ENCODE results near the gene ATP6V0C.

Gene ATP6V0C

GRCh38 chr16:2527784-2528100, 14.0 kb downstream of the ATP6V0C start:
- no CpG with 5 or more reads among the region's 24 CpGs for WGBS (ENCODE audit: extremely low coverage, insufficient coverage, insufficient read length)
- DNase-seq: no peak

GRCh38 chr16:2528161-2529060, 14.7 kb downstream of the ATP6V0C start:
- Histone ChIP-seq H4K91ac (ENCODE audit: low read depth, low read length) (no peak overlapping the region), H3K27ac (ENCODE audit: low read depth, low read length) (no peak overlapping the region), H2BK12ac (ENCODE audit: low read length) (no peak overlapping the region), H2AK5ac (ENCODE audit: low read length) (no peak overlapping the region), H3K4me1 (ENCODE audit: control insufficient read depth in 1 of 2, insufficient read depth in 2 of 2, low read length in 2 of 2) (peaks cover 5 to 9% of the 10 kb centered on the region in 2 experiments), H3K9ac (ENCODE audit: low read length) (no peak overlapping the region), H3K27me3 (ENCODE audit: insufficient read depth, low read length) (no peaks in the 10 kb centered on the region), H3K9me3 (ENCODE audit: insufficient read depth, low read depth, low read length) (no peaks in the 10 kb centered on the region), H2AFZ (ENCODE audit: insufficient read depth, low read length, poor library complexity) (no peak overlapping the region), H3K4ac (ENCODE audit: low read depth, low read length) (no peak overlapping the region), H3K79me1 (ENCODE audit: low read length) (peaks cover 12% of the 10 kb centered on the region), H3K79me2 (ENCODE audit: control insufficient read depth, insufficient read depth, low read length, poor library complexity) (peaks cover 3% of the 10 kb centered on the region), H4K8ac (ENCODE audit: low read depth, low read length) (no peak overlapping the region), H3K36me3 (ENCODE audit: control insufficient read depth in 1 of 2, insufficient read depth in 2 of 2, low read length in 2 of 2) (peaks cover 59 to 63% of the 10 kb centered on the region in 2 experiments), H3K4me3 (ENCODE audit: low read depth, low read length) (no peak overlapping the region), H3K14ac (ENCODE audit: low read length) (no peak overlapping the region), H4K12ac (ENCODE audit: low read depth, low read length) (no peak overlapping the region), H3K18ac (ENCODE audit: low read length) (no peak overlapping the region), H3K4me2 (ENCODE audit: low read length) (no peak overlapping the region), H3K23ac (ENCODE audit: low read length) (no peak overlapping the region), H2BK5ac (ENCODE audit: low read depth, low read length, poor library complexity) (no peak overlapping the region), H2BK120ac (ENCODE audit: insufficient read depth, low read length, poor library complexity) (no peak overlapping the region)
- no CpG with 5 or more reads among the region's 36 CpGs for WGBS (ENCODE audit: extremely low coverage, insufficient coverage, insufficient read length)
- no peak for DNase-seq

More at GRCh38 chr16:2527784-2528100, 14.0 kb downstream of the ATP6V0C start:
- H3K36me3 ChIP-seq (ENCODE audit: control insufficient read depth in 1 of 2, insufficient read depth in 2 of 2, low read length in 2 of 2): peaks cover 64 to 67% of the 10 kb centered on the region in 2 experiments
- no peak overlapping the region for H3K23ac ChIP-seq (ENCODE audit: low read length)
- H3K4me3 ChIP-seq (ENCODE audit: low read depth, low read length): no peak overlapping the region
- H3K9ac ChIP-seq (ENCODE audit: low read length): no peak overlapping the region
- no peak overlapping the region for H4K12ac ChIP-seq (ENCODE audit: low read depth, low read length)
- no peak overlapping the region for H3K14ac ChIP-seq (ENCODE audit: low read length)
- no peak overlapping the region for H2BK5ac ChIP-seq (ENCODE audit: low read depth, low read length, poor library complexity)
- no peak overlapping the region for H2BK12ac ChIP-seq (ENCODE audit: low read length)
- no peak overlapping the region for H3K4me2 ChIP-seq (ENCODE audit: low read length)
- H3K79me1 ChIP-seq (ENCODE audit: low read length): peaks cover 11% of the 10 kb centered on the region
- no peak overlapping the region for H3K18ac ChIP-seq (ENCODE audit: low read length)
- H4K91ac ChIP-seq (ENCODE audit: low read depth, low read length): no peak overlapping the region
- H3K27ac ChIP-seq (ENCODE audit: low read depth, low read length): no peak overlapping the region
- H4K8ac ChIP-seq (ENCODE audit: low read depth, low read length): no peak overlapping the region
- H3K4ac ChIP-seq (ENCODE audit: low read depth, low read length): no peak overlapping the region
- no peak overlapping the region for H2BK120ac ChIP-seq (ENCODE audit: insufficient read depth, low read length, poor library complexity)
- H2AFZ ChIP-seq (ENCODE audit: insufficient read depth, low read length, poor library complexity): no peak overlapping the region
- peaks cover 4 to 7% of the 10 kb centered on the region in 2 experiments for H3K4me1 ChIP-seq (ENCODE audit: control insufficient read depth in 1 of 2, insufficient read depth in 2 of 2, low read length in 2 of 2)
- no peaks in the 10 kb centered on the region for H3K9me3 ChIP-seq (ENCODE audit: insufficient read depth, low read depth, low read length)
- peaks cover 3% of the 10 kb centered on the region for H3K79me2 ChIP-seq (ENCODE audit: control insufficient read depth, insufficient read depth, low read length, poor library complexity)
- H3K27me3 ChIP-seq (ENCODE audit: insufficient read depth, low read length): no peaks in the 10 kb centered on the region
- H2AK5ac ChIP-seq (ENCODE audit: low read length): no peak overlapping the region

GRCh38 chr16:2529061-2529931, 15.5 kb downstream of the ATP6V0C start:
- Histone ChIP-seq H2BK12ac (ENCODE audit: low read length) (no peak overlapping the region), H2BK5ac (ENCODE audit: low read depth, low read length, poor library complexity) (no peak overlapping the region), H3K9ac (ENCODE audit: low read length) (no peak overlapping the region), H3K4me1 (ENCODE audit: control insufficient read depth in 1 of 2, insufficient read depth in 2 of 2, low read length in 2 of 2) (peaks cover 5 to 9% of the 10 kb centered on the region in 2 experiments), H3K9me3 (ENCODE audit: insufficient read depth, low read depth, low read length) (no peaks in the 10 kb centered on the region), H3K18ac (ENCODE audit: low read length) (no peak overlapping the region), H3K79me1 (ENCODE audit: low read length) (peaks cover 12% of the 10 kb centered on the region), H2BK120ac (ENCODE audit: insufficient read depth, low read length, poor library complexity) (no peak overlapping the region), H3K36me3 (ENCODE audit: control insufficient read depth in 1 of 2, insufficient read depth in 2 of 2, low read length in 2 of 2) (peaks cover 53 to 54% of the 10 kb centered on the region in 2 experiments), H4K8ac (ENCODE audit: low read depth, low read length) (no peak overlapping the region), H3K14ac (ENCODE audit: low read length) (no peak overlapping the region), H2AK5ac (ENCODE audit: low read length) (no peak overlapping the region), H3K4ac (ENCODE audit: low read depth, low read length) (no peak overlapping the region), H3K4me2 (ENCODE audit: low read length) (no peak overlapping the region), H2AFZ (ENCODE audit: insufficient read depth, low read length, poor library complexity) (no peak overlapping the region), H3K23ac (ENCODE audit: low read length) (no peak overlapping the region), H4K12ac (ENCODE audit: low read depth, low read length) (no peak overlapping the region), H3K27me3 (ENCODE audit: insufficient read depth, low read length) (no peaks in the 10 kb centered on the region), H4K91ac (ENCODE audit: low read depth, low read length) (no peak overlapping the region), H3K4me3 (ENCODE audit: low read depth, low read length) (no peak overlapping the region), H3K27ac (ENCODE audit: low read depth, low read length) (no peak overlapping the region), H3K79me2 (ENCODE audit: control insufficient read depth, insufficient read depth, low read length, poor library complexity) (peaks cover 3% of the 10 kb centered on the region)
- no CpG with 5 or more reads among the region's 32 CpGs for WGBS (ENCODE audit: extremely low coverage, insufficient coverage, insufficient read length)
- no peak for DNase-seq

GRCh38 chr16:2529961-2530628, 16.3 kb downstream of the ATP6V0C start:
- Histone ChIP-seq H3K79me1 (ENCODE audit: low read length) (peaks cover 12% of the 10 kb centered on the region), H3K18ac (ENCODE audit: low read length) (no peak overlapping the region), H3K4me1 (ENCODE audit: control insufficient read depth in 1 of 2, insufficient read depth in 2 of 2, low read length in 2 of 2) (peaks cover 5 to 9% of the 10 kb centered on the region in 2 experiments), H3K4ac (ENCODE audit: low read depth, low read length) (no peak overlapping the region), H3K9ac (ENCODE audit: low read length) (no peak overlapping the region), H3K4me2 (ENCODE audit: low read length) (no peak overlapping the region), H2AK5ac (ENCODE audit: low read length) (no peak overlapping the region), H4K8ac (ENCODE audit: low read depth, low read length) (no peak overlapping the region), H2BK12ac (ENCODE audit: low read length) (no peak overlapping the region), H2AFZ (ENCODE audit: insufficient read depth, low read length, poor library complexity) (no peak overlapping the region), H2BK120ac (ENCODE audit: insufficient read depth, low read length, poor library complexity) (no peak overlapping the region), H2BK5ac (ENCODE audit: low read depth, low read length, poor library complexity) (no peak overlapping the region), H3K27me3 (ENCODE audit: insufficient read depth, low read length) (no peaks in the 10 kb centered on the region), H4K12ac (ENCODE audit: low read depth, low read length) (no peak overlapping the region), H3K9me3 (ENCODE audit: insufficient read depth, low read depth, low read length) (no peaks in the 10 kb centered on the region), H3K23ac (ENCODE audit: low read length) (no peak overlapping the region), H3K4me3 (ENCODE audit: low read depth, low read length) (no peak overlapping the region), H3K14ac (ENCODE audit: low read length) (no peak overlapping the region), H3K36me3 (ENCODE audit: control insufficient read depth in 1 of 2, insufficient read depth in 2 of 2, low read length in 2 of 2) (peaks cover 49% of the 10 kb centered on the region in 2 experiments), H3K27ac (ENCODE audit: low read depth, low read length) (no peak overlapping the region), H3K79me2 (ENCODE audit: control insufficient read depth, insufficient read depth, low read length, poor library complexity) (peaks cover 3% of the 10 kb centered on the region), H4K91ac (ENCODE audit: low read depth, low read length) (no peak overlapping the region)
- WGBS (ENCODE audit: extremely low coverage, insufficient coverage, insufficient read length): no CpG with 5 or more reads among the region's 15 CpGs
- no peak for DNase-seq

Data from trophoblast cell (in vitro differentiated cells and primary cell).